Measurements from ENCODE around the gene KRT7.

Gene KRT7

GRCh38 chr12:52213564-52214420, 19.3 kb upstream of the KRT7 start:
- TF ChIP-seq, protein P1, sequence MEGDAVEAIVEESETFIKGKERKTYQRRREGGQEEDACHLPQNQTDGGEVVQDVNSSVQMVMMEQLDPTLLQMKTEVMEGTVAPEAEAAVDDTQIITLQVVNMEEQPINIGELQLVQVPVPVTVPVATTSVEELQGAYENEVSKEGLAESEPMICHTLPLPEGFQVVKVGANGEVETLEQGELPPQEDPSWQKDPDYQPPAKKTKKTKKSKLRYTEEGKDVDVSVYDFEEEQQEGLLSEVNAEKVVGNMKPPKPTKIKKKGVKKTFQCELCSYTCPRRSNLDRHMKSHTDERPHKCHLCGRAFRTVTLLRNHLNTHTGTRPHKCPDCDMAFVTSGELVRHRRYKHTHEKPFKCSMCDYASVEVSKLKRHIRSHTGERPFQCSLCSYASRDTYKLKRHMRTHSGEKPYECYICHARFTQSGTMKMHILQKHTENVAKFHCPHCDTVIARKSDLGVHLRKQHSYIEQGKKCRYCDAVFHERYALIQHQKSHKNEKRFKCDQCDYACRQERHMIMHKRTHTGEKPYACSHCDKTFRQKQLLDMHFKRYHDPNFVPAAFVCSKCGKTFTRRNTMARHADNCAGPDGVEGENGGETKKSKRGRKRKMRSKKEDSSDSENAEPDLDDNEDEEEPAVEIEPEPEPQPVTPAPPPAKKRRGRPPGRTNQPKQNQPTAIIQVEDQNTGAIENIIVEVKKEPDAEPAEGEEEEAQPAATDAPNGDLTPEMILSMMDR (IDR thresholded peaks at IDR 0.05; ENCODE audit: low read length, missing control alignments), result no peak
- no peak overlapping the region for H3K4me3 ChIP-seq (replicated peaks; ENCODE audit: low read depth, low read length)
- peak; percentile 85 for DNase-seq (ENCODE audit: low read depth)

DNA sequence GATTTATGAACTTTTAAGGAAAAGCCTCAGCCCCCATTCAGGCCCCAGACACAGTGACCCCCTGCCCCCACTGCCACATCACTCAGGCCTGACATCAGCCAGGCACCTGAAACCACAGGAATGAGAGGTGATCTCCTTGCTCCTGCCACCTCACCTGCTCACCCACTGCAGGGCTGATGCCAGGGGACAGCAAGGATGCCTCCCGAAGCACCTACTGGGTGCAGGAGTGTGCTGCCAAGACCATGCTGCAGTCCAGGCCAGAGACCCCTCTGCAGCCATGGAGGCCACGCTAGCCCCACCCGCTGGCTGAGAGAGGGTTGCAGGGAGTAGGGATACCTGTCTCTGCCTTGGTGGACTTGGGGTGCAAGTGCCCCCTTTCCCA, 18.6 kb upstream of the KRT7 start:
- no peak for DNase-seq (ENCODE audit: low read depth)
- no peak overlapping the region for H3K4me3 ChIP-seq (replicated peaks; ENCODE audit: low read depth, low read length)
- TF ChIP-seq, protein P1 (IDR thresholded peaks at IDR 0.05; ENCODE audit: low read length, missing control alignments), result no peak

DNA sequence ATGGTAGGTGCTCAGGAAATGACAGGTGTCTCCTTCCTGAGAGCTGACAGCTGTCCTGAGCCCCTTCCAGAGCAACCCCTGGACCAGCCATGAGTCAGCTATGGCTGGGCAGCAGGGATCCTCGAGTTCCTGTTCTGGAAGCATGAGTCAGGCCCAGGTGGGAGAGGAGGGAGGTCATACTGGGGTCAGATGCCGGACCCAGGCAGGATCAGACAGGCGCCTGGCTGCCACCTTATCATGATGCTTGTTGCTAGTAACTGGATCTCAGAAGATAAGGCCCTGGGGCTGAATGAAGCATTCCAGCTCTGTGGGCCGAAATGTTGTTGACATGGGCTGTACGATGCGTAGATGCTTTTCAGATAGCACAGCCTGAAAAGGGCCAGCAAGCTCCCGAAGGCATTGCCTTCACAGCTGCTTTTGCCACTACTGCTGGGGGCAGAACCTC, 17.4 kb upstream of the KRT7 start:
- no peak for DNase-seq (ENCODE audit: low read depth)
- TF ChIP-seq, protein P1 (IDR thresholded peaks at IDR 0.05; ENCODE audit: low read length, missing control alignments), result no peak
- no peak overlapping the region for H3K4me3 ChIP-seq (replicated peaks; ENCODE audit: low read depth, low read length)

GRCh38 chr12:52216100-52216499, 16.9 kb upstream of the KRT7 start:
- no peak for DNase-seq (ENCODE audit: low read depth)
- TF ChIP-seq, protein P1 (IDR thresholded peaks at IDR 0.05; ENCODE audit: low read length, missing control alignments), result no peak
- H3K4me3 ChIP-seq (replicated peaks; ENCODE audit: low read depth, low read length), result no peak overlapping the region

GRCh38 chr12:52216807-52217206, 16.2 kb upstream of the KRT7 start:
- no peak overlapping the region for H3K4me3 ChIP-seq (replicated peaks; ENCODE audit: low read depth, low read length)
- DNase-seq (ENCODE audit: low read depth), result no peak
- TF ChIP-seq, protein P1 (IDR thresholded peaks at IDR 0.05; ENCODE audit: low read length, missing control alignments), result no peak

DNA sequence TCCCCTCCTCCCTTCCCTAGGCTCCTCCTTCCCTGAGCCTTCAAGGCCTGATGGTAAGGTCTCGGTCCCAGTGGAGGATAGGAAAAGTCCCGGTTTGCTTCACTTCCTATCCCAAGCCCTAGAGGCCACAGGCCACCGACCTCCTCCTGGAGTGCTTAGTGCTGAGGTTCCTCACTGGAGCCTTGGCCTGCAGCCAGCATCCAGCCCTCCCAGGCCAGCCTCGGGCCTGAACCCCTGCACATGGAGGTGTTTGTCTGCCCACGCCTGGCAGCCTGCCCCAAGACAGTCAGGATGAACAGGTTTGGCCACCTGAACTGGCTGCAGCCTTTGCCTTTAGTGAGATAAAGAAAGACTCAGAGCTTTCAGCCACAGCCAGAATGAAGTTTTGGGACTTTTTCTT, 15.8 kb upstream of the KRT7 start:
- TF ChIP-seq, protein P1 (IDR thresholded peaks at IDR 0.05; ENCODE audit: low read length, missing control alignments), result no peak
- H3K4me3 ChIP-seq (replicated peaks; ENCODE audit: low read depth, low read length), result no peak overlapping the region
- DNase-seq (ENCODE audit: low read depth), result no peak

DNA sequence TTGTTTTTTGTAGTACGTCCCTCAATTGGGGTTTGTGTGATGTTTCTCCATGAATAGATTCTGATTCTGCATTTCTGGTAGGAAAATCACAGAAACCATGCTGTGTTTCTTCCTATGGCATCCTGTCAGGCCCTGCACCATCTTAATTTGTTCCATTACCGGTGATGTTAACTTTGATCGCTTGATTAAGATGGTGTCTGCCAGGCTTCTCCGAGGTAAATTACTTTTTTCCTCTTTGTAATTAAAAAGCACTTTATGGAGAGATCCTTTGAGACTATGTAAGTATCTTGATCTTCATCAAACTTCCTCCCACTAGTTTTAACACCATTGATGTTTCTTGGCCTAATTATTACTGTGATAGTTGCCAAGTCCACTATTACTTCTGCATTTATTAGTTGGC, 15.0 kb upstream of the KRT7 start:
- no peak for DNase-seq (ENCODE audit: low read depth)
- TF ChIP-seq, protein P1 (IDR thresholded peaks at IDR 0.05; ENCODE audit: low read length, missing control alignments), result no peak
- no peak overlapping the region for H3K4me3 ChIP-seq (replicated peaks; ENCODE audit: low read depth, low read length)
